Activated CD8-positive, alpha-beta memory T cell treated with anti-CD3 and anti-CD28 coated beads for 24 hours (primary cell): ENCODE results near the gene CNTNAP2.

Experiments
- DNase-seq: peaks from one replicate; pipeline ENCODE4 v3.0.0-alpha.2; 2020

The CNTNAP2 gene

GRCh38 chr7:146443102-146443501 is 326.5 kb downstream of the CNTNAP2 start:
- no peak for DNase-seq

GRCh38 chr7:146449625-146450024 is 333.0 kb downstream of the CNTNAP2 start:
- DNase-seq: no peak

- DNase-seq: no peak
Observed at GRCh38 chr7:146455091-146455655, 338.6 kb downstream of the CNTNAP2 start.

DNA sequence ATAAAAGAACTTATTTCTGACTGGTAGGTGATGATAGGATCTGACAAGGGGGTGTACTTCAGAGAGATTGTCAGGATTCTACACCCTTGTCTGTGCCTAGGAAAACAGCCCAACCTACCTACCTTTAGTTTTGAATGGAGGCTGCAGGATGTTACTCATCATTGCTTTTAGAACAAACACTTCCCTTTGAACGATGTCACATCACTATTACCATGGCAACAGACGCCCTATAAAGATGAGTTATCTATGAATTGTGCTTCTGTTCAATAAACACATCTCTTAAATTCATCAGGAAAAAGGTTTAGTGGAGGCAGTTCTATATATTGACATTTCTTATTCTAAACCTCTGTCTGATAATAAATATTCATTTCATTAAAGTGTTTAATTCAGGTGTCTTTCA is 362.4 kb downstream of the CNTNAP2 start:
- no peak for DNase-seq

DNA sequence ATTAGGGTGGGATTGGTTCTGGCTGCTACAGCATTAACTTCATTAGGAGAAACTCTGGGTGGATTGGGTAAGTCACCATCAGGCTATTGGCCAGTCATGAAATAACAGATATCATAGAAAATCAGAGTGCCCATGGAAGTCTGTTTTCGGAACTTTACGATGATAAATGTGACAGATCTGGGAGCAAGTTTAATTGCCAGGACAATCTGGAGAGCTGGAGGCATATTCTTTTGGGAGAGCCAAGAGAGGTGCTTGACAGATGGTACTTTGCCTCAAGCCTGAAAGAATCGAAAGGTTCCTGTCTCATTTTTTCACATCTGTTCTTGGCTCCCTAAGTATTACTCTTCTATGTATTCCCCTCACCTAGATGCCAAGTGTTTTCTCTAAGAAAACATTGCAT is 369.9 kb downstream of the CNTNAP2 start:
- DNase-seq: no peak

- no peak for DNase-seq
Observed at GRCh38 chr7:146492017-146492416, 375.4 kb downstream of the CNTNAP2 start.

DNA sequence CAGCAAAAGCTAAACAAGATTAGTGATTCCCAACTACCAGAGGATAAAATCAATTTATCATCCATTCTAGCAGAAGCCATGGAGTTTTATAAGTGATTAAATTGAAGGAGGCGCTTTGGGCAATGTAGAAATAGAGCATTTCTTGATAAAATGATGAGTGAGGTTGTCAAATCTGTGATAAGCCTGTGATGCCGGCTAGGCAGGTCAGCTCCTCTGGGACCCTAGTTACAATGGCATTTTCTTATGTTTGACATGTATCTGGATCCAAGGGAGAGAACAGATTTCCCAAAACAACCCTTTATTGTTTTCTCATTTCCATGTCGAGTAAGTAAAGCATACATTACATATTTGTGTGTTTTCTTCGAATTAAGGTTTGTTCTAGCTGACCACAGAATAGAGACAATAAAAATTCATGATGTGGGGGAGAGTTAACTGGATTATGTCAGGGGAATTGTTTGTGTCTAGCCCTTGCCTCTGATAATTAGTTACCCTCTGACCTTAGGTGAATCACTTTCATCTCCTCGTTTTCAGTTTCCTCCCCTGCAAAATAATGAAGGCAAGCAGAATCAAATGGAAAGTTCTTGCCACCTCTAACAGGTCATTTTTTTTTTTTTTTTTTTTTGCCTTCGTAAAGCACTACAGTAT is 378.5 kb downstream of the CNTNAP2 start:
- DNase-seq: no peak

DNA sequence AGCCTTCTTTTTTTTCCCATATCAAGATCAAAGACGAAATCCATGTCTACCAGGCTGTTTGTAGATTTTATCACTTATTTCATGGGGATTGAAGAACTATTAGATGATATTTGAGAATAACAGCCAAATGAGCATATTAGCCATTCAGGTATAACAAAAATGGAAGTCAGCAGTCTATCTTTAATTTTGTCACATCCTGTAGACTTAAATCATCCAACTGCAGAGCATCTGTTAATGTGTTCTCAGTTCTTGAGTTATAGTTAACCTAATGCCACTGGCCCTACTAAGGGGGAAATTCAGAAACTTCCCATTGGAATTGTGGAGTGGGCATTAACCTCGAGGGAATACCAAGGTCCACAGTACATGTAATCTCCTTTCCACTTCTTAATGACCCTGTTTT is 380.1 kb downstream of the CNTNAP2 start:
- DNase-seq: no peak

DNA sequence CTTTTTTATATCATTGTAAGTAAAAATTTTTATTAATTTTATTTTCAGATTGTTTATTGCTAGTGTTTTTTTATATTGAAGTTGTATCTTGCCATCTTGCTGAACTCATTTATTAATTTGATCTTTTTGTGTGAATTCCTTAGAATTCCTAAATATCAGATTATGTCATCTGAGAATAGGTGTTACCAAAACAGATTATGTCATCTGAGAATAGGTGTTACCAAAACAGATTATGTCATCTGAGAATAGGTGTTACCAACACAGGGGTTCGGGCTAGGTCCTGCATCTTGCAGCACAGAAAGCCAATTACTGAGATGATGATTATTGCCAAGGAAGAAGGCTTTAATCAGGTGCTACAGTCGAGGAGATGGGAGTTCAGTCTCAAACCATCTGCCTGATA is 383.4 kb downstream of the CNTNAP2 start:
- no peak for DNase-seq

DNA sequence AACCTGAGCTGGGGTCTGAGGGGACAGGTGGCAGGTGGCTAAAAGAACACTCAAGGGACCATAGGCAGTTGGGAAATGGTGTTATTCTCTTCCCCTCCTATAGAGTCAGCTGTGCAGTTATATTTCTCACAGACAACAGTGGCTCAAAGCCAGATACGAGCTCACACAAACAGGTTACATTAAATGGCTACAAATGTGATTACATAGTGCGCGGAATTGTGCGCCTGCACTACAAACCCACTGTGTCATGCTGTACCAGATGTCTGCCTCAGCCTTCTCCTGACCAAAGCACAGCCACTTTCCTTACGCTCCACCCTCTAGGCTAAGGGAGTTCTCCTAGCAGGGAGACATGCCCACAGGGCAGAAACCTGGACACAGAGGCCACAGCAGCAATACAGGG is 387.2 kb downstream of the CNTNAP2 start:
- no peak for DNase-seq

GRCh38 chr7:146510088-146510680 is 393.6 kb downstream of the CNTNAP2 start:
- DNase-seq: no peak

DNA sequence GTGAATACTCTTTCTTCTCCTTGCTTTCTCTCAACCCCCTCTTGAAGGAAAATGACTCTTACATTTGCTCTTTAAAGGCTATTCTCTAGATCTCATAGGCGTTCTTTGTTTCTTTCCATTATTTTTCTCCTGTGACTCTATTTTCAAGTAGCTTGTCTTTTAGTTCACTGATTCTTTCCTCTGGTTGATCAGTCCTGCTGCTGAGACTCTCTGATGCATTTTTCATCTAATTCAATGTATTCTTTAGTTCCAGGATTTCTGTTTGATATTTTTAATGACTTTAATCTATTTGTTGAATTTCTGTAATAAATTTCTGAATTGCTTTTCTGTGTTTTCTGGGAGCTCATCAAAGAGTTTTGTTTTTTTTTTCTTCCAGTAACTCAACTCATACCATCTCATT is 397.7 kb downstream of the CNTNAP2 start:
- no peak for DNase-seq

- no peak for DNase-seq
Observed at GRCh38 chr7:146528581-146528980, 412.0 kb downstream of the CNTNAP2 start.

DNA sequence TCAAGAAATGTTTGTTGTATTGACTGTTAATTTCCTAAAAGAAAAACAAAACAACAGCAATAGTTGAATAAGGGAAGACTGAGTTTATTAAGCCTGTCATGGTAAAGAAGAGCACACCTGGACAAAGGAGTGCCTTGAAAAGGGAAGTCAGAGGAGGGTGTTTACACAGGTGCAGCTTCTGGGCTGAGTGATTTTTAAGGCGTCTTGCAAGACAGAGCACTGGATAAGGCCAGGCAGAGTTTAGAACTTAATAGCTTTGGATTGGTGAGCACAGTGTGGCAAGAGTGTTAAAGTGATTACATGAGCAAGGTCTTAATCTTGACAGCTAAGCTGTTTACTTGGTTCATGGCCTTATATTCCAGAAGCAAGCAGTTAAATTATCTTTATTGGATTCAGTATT is 423.2 kb downstream of the CNTNAP2 start:
- DNase-seq: no peak

DNA sequence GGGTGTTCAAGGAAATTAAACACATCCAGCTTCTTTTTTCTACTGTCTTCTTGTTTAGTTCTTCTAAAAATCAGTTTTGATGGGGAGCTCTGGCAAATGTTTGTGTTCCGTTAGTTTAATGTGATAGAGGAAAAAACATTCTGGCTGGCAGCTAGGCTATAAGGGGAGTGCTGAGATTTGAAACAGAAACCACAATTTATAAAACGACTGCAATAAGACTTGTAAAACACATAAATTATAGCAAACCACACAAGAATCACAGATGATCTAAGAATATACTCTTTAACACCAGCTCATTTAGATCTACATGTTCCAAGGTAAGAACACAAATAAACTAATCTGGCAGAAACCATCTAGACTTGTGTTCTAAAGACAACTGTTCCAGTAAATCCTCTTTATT is 425.5 kb downstream of the CNTNAP2 start:
- DNase-seq: no peak

- DNase-seq: no peak
Observed at GRCh38 chr7:146544748-146545147, 428.1 kb downstream of the CNTNAP2 start.

DNA sequence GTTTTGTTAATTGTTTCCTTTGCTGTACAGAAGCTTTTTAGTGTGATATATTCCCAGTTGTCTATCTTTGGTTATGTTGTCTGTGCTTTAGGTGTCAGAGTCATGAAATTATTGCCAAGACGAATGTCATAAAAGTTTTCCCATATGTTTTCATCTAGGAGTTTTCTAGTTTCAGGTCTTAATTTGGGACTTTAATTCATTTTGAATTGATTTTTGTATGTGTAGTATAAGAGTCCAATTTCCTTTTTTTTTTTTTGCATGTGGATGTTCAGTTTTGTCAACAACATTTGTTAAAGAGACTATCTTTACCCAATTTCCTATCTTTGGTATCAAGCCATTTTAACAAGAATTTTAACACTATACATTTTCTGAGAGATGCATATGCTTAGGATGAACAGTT is 432.2 kb downstream of the CNTNAP2 start:
- no peak for DNase-seq

DNA sequence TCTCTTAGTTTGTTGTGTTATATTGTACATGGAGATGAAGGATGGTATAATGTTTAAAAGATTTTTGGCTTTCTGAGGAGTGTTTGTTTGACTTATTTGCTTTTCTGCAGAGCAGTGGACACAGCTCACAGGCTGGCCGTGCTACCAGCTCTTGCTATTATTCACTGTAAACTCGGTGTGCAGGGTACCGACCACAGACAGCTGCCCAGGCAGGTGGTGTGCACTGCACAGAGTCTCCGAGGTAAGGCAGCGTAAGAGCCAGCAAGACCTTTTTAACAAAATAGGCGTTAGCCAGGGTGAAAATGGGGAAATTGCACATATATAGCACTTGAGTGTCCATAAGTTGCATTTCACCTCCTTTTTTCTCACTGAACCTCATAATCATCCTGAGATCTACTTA is 438.0 kb downstream of the CNTNAP2 start:
- no peak for DNase-seq

GRCh38 chr7:146557971-146558469 is 441.4 kb downstream of the CNTNAP2 start:
- no peak for DNase-seq

DNA sequence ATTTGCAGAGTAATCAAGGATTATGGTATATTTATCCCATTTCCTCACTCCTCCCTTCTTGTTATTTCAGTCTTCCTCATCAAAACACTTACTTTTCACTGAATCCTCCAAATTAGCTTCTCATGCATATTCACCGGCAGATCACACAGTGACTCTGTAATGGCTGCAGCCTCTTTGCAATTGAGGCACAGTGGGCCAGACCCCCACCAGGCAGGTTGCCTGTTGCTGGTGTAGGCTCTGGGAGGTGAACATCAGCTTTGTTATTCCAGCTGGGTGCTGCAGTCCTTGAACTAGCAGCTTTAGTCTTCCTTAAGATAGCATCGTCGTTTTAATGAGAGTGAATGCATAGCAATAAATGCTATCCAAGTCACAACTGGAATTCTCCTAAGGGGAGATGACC is 449.3 kb downstream of the CNTNAP2 start:
- no peak for DNase-seq

DNA sequence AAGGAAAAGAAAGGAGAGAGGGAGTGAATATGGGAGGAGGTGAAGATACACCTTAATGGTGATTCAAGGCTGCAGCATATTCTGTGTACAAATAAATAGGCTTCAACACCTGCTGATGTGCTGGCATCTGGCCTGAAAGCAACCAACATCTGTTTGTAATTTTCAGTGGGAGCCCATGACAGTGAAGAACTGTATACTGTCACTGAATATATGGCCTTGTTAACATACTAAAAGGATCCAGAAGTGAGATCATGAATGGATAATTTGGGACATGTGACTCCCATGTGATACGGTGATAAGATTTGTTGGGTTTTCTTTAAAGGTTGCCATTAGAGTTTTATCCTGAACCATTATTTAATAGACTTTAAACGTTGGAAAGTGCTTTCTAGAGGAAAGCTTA is 459.3 kb downstream of the CNTNAP2 start:
- no peak for DNase-seq

- no peak for DNase-seq
Observed at GRCh38 chr7:146591976-146592375, 475.4 kb downstream of the CNTNAP2 start.

- DNase-seq: no peak
Observed at GRCh38 chr7:146606628-146607027, 490.0 kb downstream of the CNTNAP2 start.

GRCh38 chr7:146619641-146620040 is 503.0 kb downstream of the CNTNAP2 start:
- no peak for DNase-seq

DNA sequence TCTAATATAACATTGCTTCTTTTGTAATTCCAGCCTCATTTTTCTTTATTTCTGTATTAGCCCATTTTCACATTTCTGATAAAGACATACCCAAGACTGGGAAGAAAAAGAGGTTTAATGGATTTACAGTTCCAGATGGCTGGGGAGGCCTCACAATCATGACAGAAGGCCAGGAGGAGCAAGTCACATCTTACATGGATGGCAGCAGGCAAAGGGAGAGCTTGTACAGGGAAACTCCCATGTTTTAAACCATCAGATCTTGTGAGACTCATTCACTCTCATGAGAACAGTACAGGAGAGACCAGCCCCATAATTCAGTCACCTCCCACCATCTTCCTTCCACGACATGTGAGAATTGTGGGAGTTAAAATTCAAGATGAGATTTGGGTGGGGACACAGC is 510.3 kb downstream of the CNTNAP2 start:
- no peak for DNase-seq
